Loucy (cell line): ENCODE data around the gene VPS37C.

Source experiments
- H2AFZ ChIP-seq: fragments of 200-600 bp; sonication (generic); 2 replicates; pipeline ENCODE4 v1.6.0; 2016; ENCODE audit warnings: antibody characterized with exemption, mild to moderate bottlenecking, low read length, moderate library complexity
- H3F3A ChIP-seq: fragments of 200-600 bp; 2 replicates; pipeline ENCODE4 v1.6.0; 2016; ENCODE audit warnings: antibody characterized with exemption, low read depth, mild to moderate bottlenecking
- H3K27me3 ChIP-seq: fragments of 200-600 bp; sonication (generic); 2 replicates; pipeline ENCODE4 v1.6.1; 2014; ENCODE audit warnings: low read length, mild to moderate bottlenecking; ENCODE audit not compliant: insufficient read depth, poor library complexity, severe bottlenecking
- H3K36me3 ChIP-seq: fragments of 200-600 bp; sonication (generic); 2 replicates; pipeline ENCODE4 v1.6.1; 2016; ENCODE audit warnings: low read length; ENCODE audit not compliant: insufficient read depth
- H3K4me1 ChIP-seq: fragments of 200-600 bp; sonication (generic); 2 replicates; pipeline ENCODE4 v1.5.1; 2014; ENCODE audit warnings: low read length, mild to moderate bottlenecking; ENCODE audit not compliant: insufficient read depth, poor library complexity, severe bottlenecking
- H3K4me2 ChIP-seq: fragments of 200-600 bp; sonication (generic); 2 replicates; pipeline ENCODE4 v1.6.0; 2014; ENCODE audit warnings: antibody characterized with exemption, low read length, low read depth, mild to moderate bottlenecking; ENCODE audit not compliant: poor library complexity, severe bottlenecking
- H3K4me3 ChIP-seq: fragments of 200-600 bp; sonication (generic); 2 replicates; pipeline ENCODE4 v1.5.1; 2014; ENCODE audit warnings: low read length, mild to moderate bottlenecking, mixed read lengths; ENCODE audit not compliant: poor library complexity, severe bottlenecking
- H3K79me2 ChIP-seq: fragments of 200-600 bp; sonication (generic); 2 replicates; pipeline ENCODE4 v1.6.1; 2014; ENCODE audit warnings: low read length; ENCODE audit not compliant: insufficient read depth
- H3K9ac ChIP-seq: fragments of 200-600 bp; sonication (generic); 2 replicates; pipeline ENCODE4 v1.6.0; 2014; ENCODE audit warnings: mild to moderate bottlenecking, low read depth, low read length, moderate library complexity; ENCODE audit not compliant: poor library complexity, severe bottlenecking
- H3K9me2 ChIP-seq: fragments of 200-600 bp; sonication (generic); replicated peaks from 2 replicates; pipeline ENCODE4 v1.6.1; 2016; ENCODE audit warnings: low read depth, low read length, mixed read lengths
- H3K9me3 ChIP-seq: fragments of 200-600 bp; sonication (generic); 2 replicates; pipeline ENCODE4 v1.6.1; 2014; ENCODE audit warnings: mild to moderate bottlenecking, antibody characterized with exemption, low read length, low read depth; ENCODE audit not compliant: insufficient read depth
- H4K20me1 ChIP-seq: fragments of 200-600 bp; sonication (generic); 2 replicates; pipeline ENCODE4 v1.6.0; 2014; ENCODE audit warnings: antibody characterized with exemption, low read length, mild to moderate bottlenecking; ENCODE audit not compliant: insufficient read depth, poor library complexity, severe bottlenecking
- EZH2phosphoT487 ChIP-seq: fragments of 200-600 bp; IDR thresholded peaks from 2 replicates; pipeline ENCODE4 v1.6.1; 2018; ENCODE audit warnings: antibody characterized with exemption, mild to moderate bottlenecking, moderate library complexity, borderline replicate concordance
- TF ChIP-seq, protein P1 (sequence below): fragments of 200-600 bp; sonication (generic); conservative IDR thresholded peaks from 2 replicates; pipeline ENCODE4 v1.5.1; 2014; ENCODE audit warnings: mild to moderate bottlenecking, antibody characterized with exemption, low read length

The VPS37C gene

DNA sequence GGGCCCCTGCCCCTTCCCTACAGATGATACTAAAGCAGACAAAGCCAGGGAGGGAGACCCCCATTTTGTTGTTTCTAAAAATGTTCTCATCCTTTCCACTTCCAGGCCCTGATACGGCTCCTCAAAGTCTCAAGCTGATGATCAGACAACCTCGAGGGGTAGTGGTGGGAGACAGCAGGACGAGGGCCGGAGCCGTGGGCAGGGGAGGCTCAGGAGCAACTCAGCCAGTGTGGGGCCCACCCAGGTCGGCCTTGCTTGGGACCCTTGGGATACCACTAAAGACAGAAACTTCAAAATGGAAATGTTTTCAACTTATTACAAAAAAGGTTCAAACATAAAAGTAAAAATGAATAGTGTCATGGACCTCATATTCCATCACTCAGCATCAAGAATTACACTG lies 15.2 kb upstream of the VPS37C start:
- Histone ChIP-seq H3K36me3 (no peaks in the 10 kb centered on the region), H3K9me3 (no peaks in the 10 kb centered on the region), H3K79me2 (no peaks in the 10 kb centered on the region), H3K4me3 (no peak overlapping the region), H3K4me1 (peaks cover 8% of the 10 kb centered on the region), H3F3A (no peaks in the 10 kb centered on the region), H3K9ac (no peak overlapping the region), H2AFZ (no peak overlapping the region), H3K9me2 (no peaks in the 10 kb centered on the region), H3K4me2 (no peak overlapping the region), H4K20me1 (no peaks in the 10 kb centered on the region), H3K27me3 (no peaks in the 10 kb centered on the region)
- no peak for TF ChIP-seq EZH2phosphoT487
- TF ChIP-seq, protein P1, sequence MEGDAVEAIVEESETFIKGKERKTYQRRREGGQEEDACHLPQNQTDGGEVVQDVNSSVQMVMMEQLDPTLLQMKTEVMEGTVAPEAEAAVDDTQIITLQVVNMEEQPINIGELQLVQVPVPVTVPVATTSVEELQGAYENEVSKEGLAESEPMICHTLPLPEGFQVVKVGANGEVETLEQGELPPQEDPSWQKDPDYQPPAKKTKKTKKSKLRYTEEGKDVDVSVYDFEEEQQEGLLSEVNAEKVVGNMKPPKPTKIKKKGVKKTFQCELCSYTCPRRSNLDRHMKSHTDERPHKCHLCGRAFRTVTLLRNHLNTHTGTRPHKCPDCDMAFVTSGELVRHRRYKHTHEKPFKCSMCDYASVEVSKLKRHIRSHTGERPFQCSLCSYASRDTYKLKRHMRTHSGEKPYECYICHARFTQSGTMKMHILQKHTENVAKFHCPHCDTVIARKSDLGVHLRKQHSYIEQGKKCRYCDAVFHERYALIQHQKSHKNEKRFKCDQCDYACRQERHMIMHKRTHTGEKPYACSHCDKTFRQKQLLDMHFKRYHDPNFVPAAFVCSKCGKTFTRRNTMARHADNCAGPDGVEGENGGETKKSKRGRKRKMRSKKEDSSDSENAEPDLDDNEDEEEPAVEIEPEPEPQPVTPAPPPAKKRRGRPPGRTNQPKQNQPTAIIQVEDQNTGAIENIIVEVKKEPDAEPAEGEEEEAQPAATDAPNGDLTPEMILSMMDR, result no peak

GRCh38 chr11:61174949-61175348 lies 13.7 kb upstream of the VPS37C start:
- TF ChIP-seq, protein P1, result no peak
- TF ChIP-seq EZH2phosphoT487, result no peak
- Histone ChIP-seq H3K9ac (no peak overlapping the region), H2AFZ (no peak overlapping the region), H3K79me2 (no peaks in the 10 kb centered on the region), H3F3A (no peaks in the 10 kb centered on the region), H4K20me1 (no peaks in the 10 kb centered on the region), H3K4me2 (no peak overlapping the region), H3K4me1 (peaks cover 8% of the 10 kb centered on the region), H3K27me3 (no peaks in the 10 kb centered on the region), H3K9me2 (no peaks in the 10 kb centered on the region), H3K4me3 (no peak overlapping the region), H3K9me3 (no peaks in the 10 kb centered on the region), H3K36me3 (no peaks in the 10 kb centered on the region)

GRCh38 chr11:61174273-61174672 lies 13.0 kb upstream of the VPS37C start:
- no peak overlapping the region for H3K4me3 ChIP-seq
- no peaks in the 10 kb centered on the region for H3K9me2 ChIP-seq
- TF ChIP-seq EZH2phosphoT487, result no peak
- TF ChIP-seq, protein P1, result no peak
- no peaks in the 10 kb centered on the region for H3K36me3 ChIP-seq
- no peak overlapping the region for H3K4me2 ChIP-seq
- H3K79me2 ChIP-seq, result no peaks in the 10 kb centered on the region
- H3K4me1 ChIP-seq, result peaks cover 8% of the 10 kb centered on the region
- no peaks in the 10 kb centered on the region for H3F3A ChIP-seq
- no peak overlapping the region for H2AFZ ChIP-seq
- H4K20me1 ChIP-seq, result no peaks in the 10 kb centered on the region
- H3K27me3 ChIP-seq, result no peaks in the 10 kb centered on the region
- H3K9ac ChIP-seq, result no peak overlapping the region
- H3K9me3 ChIP-seq, result no peaks in the 10 kb centered on the region
